Activated naive CD8-positive, alpha-beta T cell treated with anti-CD3 and anti-CD28 coated beads for 36 hours (primary cell): ENCODE results near the gene TSPAN17. TPM values are rescaled to one million over a fixed set of nuclear protein-coding genes. Genes with fewer than 3 reads are reported as not detected.

ENCODE experiments used
- DNase-seq: peaks from one replicate; pipeline ENCODE4 v3.0.0; 2021
- H3K27ac Mint-ChIP-seq: one replicate; pipeline ENCODE4 v1.8.0; 2022; ENCODE audit warnings: mild to moderate bottlenecking, moderate library complexity, mixed read lengths
- H3K27me3 Mint-ChIP-seq: one replicate; pipeline ENCODE4 v1.8.0; 2022; ENCODE audit warnings: mild to moderate bottlenecking, mixed read lengths
- H3K36me3 Mint-ChIP-seq: one replicate; pipeline ENCODE4 v1.8.0; 2021; ENCODE audit warnings: mild to moderate bottlenecking, mixed read lengths
- H3K4me1 Mint-ChIP-seq: one replicate; pipeline ENCODE4 v1.8.0; 2021; ENCODE audit warnings: mixed read lengths
- H3K4me3 Mint-ChIP-seq: one replicate; pipeline ENCODE4 v1.8.0; 2022; ENCODE audit warnings: mild to moderate bottlenecking, moderate library complexity, mixed read lengths
- H3K9me3 Mint-ChIP-seq: one replicate; pipeline ENCODE4 v1.8.0; 2022; ENCODE audit warnings: mixed read lengths
- total RNA-seq, 2 experiments: library from RNA; stranded (reverse); gene quantifications; one replicate each; pipeline ENCODE4 v1.2.3, GENCODE V29; 2021

TSPAN17 gene
- total RNA-seq, 2 experiments from 2014 or later, result 25.3 to 28.6 TPM

GRCh38 chr5:176671890-176672747 is 24.8 kb downstream of the TSPAN17 start:
- H3K4me1 Mint-ChIP-seq, result no peaks in the 10 kb centered on the region
- no peak for DNase-seq

DNA sequence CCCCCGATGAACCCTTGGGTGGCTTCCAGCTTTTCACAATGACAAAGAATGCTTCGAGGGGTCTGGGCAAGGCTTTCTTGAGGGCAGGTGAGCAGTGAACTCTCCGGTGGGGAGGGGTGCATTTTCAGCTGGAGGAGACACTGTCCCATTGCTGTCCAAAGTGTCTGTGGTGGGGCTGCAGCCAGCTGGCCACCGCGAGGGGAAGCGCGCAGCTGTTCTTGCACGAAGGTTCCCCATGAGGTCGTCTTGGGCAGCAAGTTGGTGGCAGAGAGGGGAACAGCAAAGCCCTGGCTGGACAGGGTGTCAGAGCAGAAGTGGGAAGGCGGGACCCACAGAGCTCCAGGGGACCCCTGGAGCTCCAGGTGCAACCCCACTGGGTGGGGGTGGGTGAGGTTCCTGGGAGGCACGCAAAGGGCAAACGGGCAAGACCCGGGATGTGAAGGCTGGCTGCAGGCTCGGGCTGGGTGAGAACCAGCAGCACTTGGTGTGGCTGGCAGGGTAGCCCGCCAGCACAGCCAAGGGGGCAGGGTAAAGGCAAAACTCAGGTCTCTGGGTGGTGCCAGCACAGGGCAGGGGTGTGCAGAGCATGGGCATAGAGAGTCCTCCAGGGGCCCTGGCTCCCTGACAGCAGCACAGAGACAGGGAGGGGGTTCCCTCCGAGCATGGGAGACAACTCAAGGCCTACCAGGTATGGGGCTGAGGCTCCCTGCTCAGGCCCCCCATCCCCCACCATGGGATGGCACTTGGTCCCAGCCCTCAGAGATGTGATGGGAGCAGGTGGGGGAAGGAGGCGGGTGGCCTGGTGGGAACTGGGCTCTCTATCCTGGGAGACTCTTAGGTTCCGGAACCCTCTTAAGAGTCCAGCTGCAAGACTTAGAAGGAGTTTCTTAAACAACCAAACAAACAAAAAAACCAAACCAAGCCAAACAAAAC is 26.6 kb downstream of the TSPAN17 start:
- no peaks in the 10 kb centered on the region for H3K36me3 Mint-ChIP-seq
- H3K27ac Mint-ChIP-seq, result no peak overlapping the region
- peaks cover 39% of the 10 kb centered on the region for H3K27me3 Mint-ChIP-seq
- DNase-seq, result no peak
- no peak overlapping the region for H3K4me3 Mint-ChIP-seq
- H3K4me1 Mint-ChIP-seq, result no peaks in the 10 kb centered on the region
- H3K9me3 Mint-ChIP-seq, result no peaks in the 10 kb centered on the region

More at GRCh38 chr5:176671890-176672747, 24.8 kb downstream of the TSPAN17 start:
- Mint-ChIP-seq H3K4me3 (no peak overlapping the region), H3K9me3 (no peaks in the 10 kb centered on the region), H3K36me3 (no peaks in the 10 kb centered on the region), H3K27ac (no peak overlapping the region), H3K27me3 (peaks cover 29% of the 10 kb centered on the region)

DNA sequence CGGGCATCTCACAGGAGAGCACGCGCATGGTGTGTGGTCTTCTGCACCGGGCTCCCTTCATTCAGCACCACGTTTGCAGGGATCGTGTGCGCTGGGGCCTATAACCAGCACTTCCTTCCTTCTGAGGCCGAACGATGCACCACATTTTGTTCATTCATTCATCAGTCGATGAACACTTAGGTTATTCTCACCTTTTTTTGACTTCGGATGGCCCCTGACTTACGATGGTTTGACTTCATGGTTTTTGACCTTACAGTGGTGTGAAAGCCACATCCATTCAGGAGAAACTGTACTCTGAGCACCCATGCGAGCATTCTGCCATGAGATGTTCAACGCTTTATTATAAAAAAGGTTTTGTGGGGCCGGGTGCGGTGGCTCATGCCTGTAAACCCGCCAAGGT is 27.5 kb downstream of the TSPAN17 start:
- no peak overlapping the region for H3K4me3 Mint-ChIP-seq
- no peak overlapping the region for H3K27ac Mint-ChIP-seq
- no peak for DNase-seq
- peaks cover 45% of the 10 kb centered on the region for H3K27me3 Mint-ChIP-seq
- H3K36me3 Mint-ChIP-seq, result no peaks in the 10 kb centered on the region
- no peaks in the 10 kb centered on the region for H3K9me3 Mint-ChIP-seq
- H3K4me1 Mint-ChIP-seq, result no peaks in the 10 kb centered on the region

DNA sequence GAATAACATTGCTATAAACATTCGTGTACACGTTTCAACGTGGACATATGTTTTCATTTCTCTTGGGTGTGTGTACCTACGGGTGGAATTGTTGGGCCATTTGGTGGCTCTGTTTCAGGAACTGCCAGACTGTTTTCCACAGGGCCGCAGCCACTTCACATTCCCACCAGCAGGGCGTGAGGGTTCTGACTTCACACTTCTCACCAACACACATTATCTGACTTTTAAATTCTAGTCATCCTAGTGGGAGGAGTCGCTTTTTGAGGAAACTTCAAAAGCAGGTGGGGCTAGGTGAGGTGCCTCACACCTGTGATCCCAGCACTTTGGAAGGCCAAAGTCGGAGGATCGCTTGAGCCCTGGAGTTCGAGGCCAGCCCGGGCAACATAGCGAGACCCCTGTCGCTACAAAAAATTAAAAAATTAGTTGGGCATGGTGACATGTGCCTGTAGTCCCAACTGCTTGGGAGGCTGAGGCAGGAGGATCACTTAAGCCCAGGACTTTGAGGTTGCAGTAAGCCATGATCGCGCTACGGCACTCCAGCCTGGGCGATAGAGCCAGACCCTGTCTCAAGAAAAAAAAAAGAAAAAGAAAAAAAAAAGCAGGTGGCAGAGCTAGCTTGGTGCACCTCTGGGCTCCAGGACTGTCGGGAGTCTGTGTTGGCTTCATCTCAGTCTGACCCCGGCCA is 28.5 kb downstream of the TSPAN17 start:
- Mint-ChIP-seq H3K36me3 (no peaks in the 10 kb centered on the region), H3K27me3 (peaks cover 47% of the 10 kb centered on the region), H3K4me1 (no peaks in the 10 kb centered on the region)

DNA sequence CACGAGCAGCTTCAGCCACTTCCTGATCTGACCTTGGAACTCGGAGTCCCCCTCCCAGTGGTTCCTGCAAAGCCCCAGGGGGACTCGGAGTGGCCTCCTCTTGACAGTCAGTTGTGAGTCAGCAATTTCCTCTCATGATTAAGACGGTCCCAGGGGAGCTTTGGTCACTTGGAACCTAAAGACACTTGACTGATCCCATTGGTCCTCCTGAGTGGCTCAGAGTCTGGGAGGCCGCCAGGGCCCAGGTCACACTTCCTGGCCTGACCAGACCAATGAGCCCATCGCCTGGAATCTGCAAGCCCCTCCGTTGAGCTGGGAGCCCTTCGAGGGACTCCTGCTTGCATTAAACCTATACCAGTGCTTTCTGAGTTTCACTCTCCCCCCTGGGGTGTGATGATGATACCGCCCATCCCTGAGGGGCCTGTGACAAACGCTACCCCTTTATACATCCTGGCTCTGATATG is 29.1 kb downstream of the TSPAN17 start:
- no peaks in the 10 kb centered on the region for H3K4me1 Mint-ChIP-seq
- H3K36me3 Mint-ChIP-seq, result no peaks in the 10 kb centered on the region
- DNase-seq, result no peak
- no peak overlapping the region for H3K4me3 Mint-ChIP-seq
- no peak overlapping the region for H3K27ac Mint-ChIP-seq
- no peaks in the 10 kb centered on the region for H3K9me3 Mint-ChIP-seq
- H3K27me3 Mint-ChIP-seq, result peaks cover 49% of the 10 kb centered on the region

More for the DNA sequence above, 28.5 kb downstream of the TSPAN17 start:
- DNase-seq, result no peak
- Mint-ChIP-seq H3K4me3 (no peak overlapping the region), H3K27ac (no peak overlapping the region), H3K9me3 (no peaks in the 10 kb centered on the region)

GRCh38 chr5:176677209-176677939 is 30.1 kb downstream of the TSPAN17 start:
- H3K27me3 Mint-ChIP-seq, result peaks cover 54% of the 10 kb centered on the region
- no peak overlapping the region for H3K4me3 Mint-ChIP-seq
- H3K27ac Mint-ChIP-seq, result no peak overlapping the region
- no peaks in the 10 kb centered on the region for H3K4me1 Mint-ChIP-seq
- H3K36me3 Mint-ChIP-seq, result no peaks in the 10 kb centered on the region
- no peaks in the 10 kb centered on the region for H3K9me3 Mint-ChIP-seq
- no peak for DNase-seq

GRCh38 chr5:176678584-176678983 is 31.3 kb downstream of the TSPAN17 start:
- Mint-ChIP-seq H3K27me3 (peaks cover 58% of the 10 kb centered on the region), H3K4me3 (no peak overlapping the region), H3K4me1 (no peaks in the 10 kb centered on the region), H3K27ac (no peak overlapping the region), H3K36me3 (no peaks in the 10 kb centered on the region), H3K9me3 (no peaks in the 10 kb centered on the region)
- no peak for DNase-seq

DNA sequence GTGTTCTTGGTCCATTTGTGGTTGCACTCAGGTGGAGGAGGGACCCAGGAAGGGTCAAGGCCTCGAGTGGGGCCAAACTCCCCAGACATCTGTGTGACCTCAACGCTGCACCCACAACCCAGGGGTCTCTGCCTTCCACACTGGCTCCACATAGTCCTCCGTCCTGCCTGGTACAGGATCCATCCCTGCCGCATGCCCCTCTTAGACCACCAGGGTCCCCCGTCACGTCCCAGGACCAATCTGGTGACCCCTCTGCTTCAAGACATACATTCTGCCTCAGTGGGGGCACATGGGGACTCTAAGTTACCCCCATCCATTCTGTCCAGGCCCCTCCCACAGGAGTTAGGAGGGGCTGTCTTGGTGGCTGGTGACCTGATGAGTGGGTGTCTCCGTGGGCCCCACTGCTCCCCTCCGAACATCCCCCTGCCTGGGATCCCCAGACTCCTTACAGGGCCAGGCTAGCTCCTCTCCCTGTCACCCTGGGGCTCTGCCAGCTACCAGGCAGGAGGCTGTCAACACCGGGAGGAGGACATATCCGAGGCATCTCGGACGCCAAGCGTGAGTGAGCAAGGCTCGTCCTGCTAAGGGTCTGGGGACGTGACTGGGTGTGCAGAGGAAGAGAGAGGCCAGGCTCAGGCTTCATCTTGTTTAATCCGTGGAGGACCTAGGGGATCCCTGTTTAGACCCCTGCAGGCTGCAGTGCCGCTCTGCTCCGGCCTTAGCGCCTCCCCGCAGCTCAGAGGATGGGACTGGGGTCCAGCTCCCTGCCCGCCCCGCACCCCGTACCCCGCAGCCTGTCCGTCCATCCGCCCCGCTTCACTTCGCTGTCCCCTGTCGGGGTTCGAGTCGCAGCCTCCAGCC is 32.3 kb downstream of the TSPAN17 start:
- H3K4me3 Mint-ChIP-seq, result no peak overlapping the region
- peaks cover 64% of the 10 kb centered on the region for H3K27me3 Mint-ChIP-seq
- H3K36me3 Mint-ChIP-seq, result no peaks in the 10 kb centered on the region
- no peak for DNase-seq
- H3K4me1 Mint-ChIP-seq, result no peaks in the 10 kb centered on the region
- no peak overlapping the region for H3K27ac Mint-ChIP-seq
- H3K9me3 Mint-ChIP-seq, result no peaks in the 10 kb centered on the region

DNA sequence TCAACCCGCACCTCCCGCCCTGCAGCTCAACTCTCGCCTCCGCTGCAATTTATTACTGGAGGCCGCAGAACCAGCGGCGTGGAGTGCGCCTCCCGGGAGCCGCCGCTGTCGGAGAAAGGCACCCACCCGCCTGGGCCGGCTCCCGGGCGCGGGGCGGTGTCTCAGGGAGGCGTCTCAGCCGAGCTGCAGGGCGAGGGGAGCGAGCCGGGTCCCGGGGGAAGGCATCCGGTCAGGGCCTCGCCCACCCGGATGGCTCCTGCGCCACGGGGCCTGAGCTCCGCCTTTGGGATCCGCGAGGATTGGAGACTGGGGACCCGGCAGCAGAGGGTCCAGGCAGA is 32.9 kb downstream of the TSPAN17 start:
- H3K36me3 Mint-ChIP-seq, result peaks cover 3% of the 10 kb centered on the region
- H3K27me3 Mint-ChIP-seq, result peaks cover 70% of the 10 kb centered on the region
- H3K27ac Mint-ChIP-seq, result no peak overlapping the region
- no peak overlapping the region for H3K4me3 Mint-ChIP-seq
- H3K9me3 Mint-ChIP-seq, result peaks cover 3% of the 10 kb centered on the region
- no peaks in the 10 kb centered on the region for H3K4me1 Mint-ChIP-seq
- no peak for DNase-seq

GRCh38 chr5:176682016-176682531 is 34.8 kb downstream of the TSPAN17 start:
- no peak for DNase-seq
- Mint-ChIP-seq H3K36me3 (peaks cover 3% of the 10 kb centered on the region), H3K4me3 (no peak overlapping the region)

DNA sequence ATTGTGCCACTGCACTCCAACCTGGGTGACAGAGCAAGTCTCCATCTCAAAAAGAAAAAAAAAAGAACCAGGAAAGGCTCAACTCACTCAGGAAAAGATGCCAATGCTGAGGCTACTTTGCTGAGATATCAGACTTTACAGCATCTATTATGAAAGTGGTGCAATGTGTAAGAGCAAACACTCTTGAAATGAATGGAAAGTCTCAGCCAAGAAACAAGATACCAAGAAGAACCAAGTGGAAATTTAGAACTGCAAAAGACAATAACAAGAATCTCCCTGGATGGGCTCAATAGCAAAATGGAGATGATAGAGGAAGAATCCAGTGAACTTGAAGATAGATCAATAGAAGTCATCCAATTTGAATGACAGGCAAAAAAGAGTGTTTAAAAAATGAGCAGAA is 37.7 kb downstream of the TSPAN17 start:
- Mint-ChIP-seq H3K4me1 (no peaks in the 10 kb centered on the region), H3K27ac (no peak overlapping the region), H3K9me3 (peaks cover 4% of the 10 kb centered on the region), H3K27me3 (peaks cover 50% of the 10 kb centered on the region), H3K36me3 (peaks cover 3% of the 10 kb centered on the region), H3K4me3 (no peak overlapping the region)
- DNase-seq, result no peak

More at GRCh38 chr5:176682016-176682531, 34.8 kb downstream of the TSPAN17 start:
- no peak overlapping the region for H3K27ac Mint-ChIP-seq
- H3K4me1 Mint-ChIP-seq, result no peaks in the 10 kb centered on the region
- H3K27me3 Mint-ChIP-seq, result peaks cover 68% of the 10 kb centered on the region
- H3K9me3 Mint-ChIP-seq, result peaks cover 4% of the 10 kb centered on the region

GRCh38 chr5:176687247-176687646 is 40.0 kb downstream of the TSPAN17 start:
- no peak for DNase-seq
- peaks cover 51% of the 10 kb centered on the region for H3K27me3 Mint-ChIP-seq
- H3K27ac Mint-ChIP-seq, result no peak overlapping the region
- H3K36me3 Mint-ChIP-seq, result peaks cover 3% of the 10 kb centered on the region
- H3K9me3 Mint-ChIP-seq, result peaks cover 4% of the 10 kb centered on the region
- H3K4me3 Mint-ChIP-seq, result no peak overlapping the region
- H3K4me1 Mint-ChIP-seq, result no peaks in the 10 kb centered on the region

DNA sequence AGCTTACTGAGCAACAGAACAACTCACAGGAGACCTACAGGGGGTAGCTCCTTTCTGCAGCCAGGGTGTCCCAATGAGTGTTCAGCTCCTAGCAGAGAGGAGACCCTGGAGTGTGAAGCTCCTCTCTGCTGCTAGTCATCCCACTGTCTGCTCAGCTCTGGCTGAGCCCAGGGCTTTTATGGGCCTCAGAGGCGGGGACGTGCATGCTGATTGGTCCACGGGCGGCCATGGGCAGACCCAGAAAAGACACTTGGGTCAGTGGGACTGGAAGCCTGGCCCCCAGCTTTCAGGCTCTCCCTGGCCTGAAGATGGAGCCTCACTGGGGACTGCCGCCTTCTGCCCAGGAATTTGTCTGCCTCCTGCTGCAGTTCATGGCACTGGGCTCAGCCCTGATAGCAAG is 40.6 kb downstream of the TSPAN17 start:
- H3K36me3 Mint-ChIP-seq, result peaks cover 3% of the 10 kb centered on the region
- H3K27me3 Mint-ChIP-seq, result peaks cover 52% of the 10 kb centered on the region

More for the DNA sequence above, 40.6 kb downstream of the TSPAN17 start:
- Mint-ChIP-seq H3K9me3 (peaks cover 4% of the 10 kb centered on the region), H3K4me3 (no peak overlapping the region), H3K4me1 (no peaks in the 10 kb centered on the region), H3K27ac (no peak overlapping the region)
- DNase-seq, result no peak
